Lower leg skin (tissue), 4 donors: Measurements from ENCODE around the gene ODAD2. TPM values are rescaled to one million over a fixed set of nuclear protein-coding genes. Genes with fewer than 3 reads are reported as not detected.

Source experiments
- DNase-seq, 2 donors: peaks; one replicate each; pipeline ENCODE4 v3.0.0-alpha.2; 2019; ENCODE audit warnings: low spot score in 2 of 2
- H3K4me3 ChIP-seq: fragments of 200-600 bp; sonication (generic); 2 replicates; pipeline ENCODE4 v1.5.1; 2017; ENCODE audit warnings: mild to moderate bottlenecking, low read depth; ENCODE audit not compliant: poor library complexity, severe bottlenecking
- CTCF ChIP-seq, 3 donors: fragments of 450-650 bp; IDR thresholded peaks; one replicate each; pipeline ENCODE4 v1.5.1; 2016; ENCODE audit warnings: antibody characterized with exemption in 3 of 3, mild to moderate bottlenecking in 3 of 3, moderate library complexity in 2 of 3
- POLR2A ChIP-seq, 2 donors: fragments of 450-650 bp; IDR thresholded peaks; one replicate each; pipeline ENCODE4 v1.6.1; 2016 to 2017; ENCODE audit warnings: antibody characterized with exemption in 2 of 2, mild to moderate bottlenecking in 1 of 2, moderate library complexity in 1 of 2
- WGBS, 2 donors: methylation state at CpG; one replicate each; pipeline ENCODE4 v1.1.5; 2018; 5-methylcytosine and 5-hydroxymethylcytosine counted together
- intact Hi-C: fragments of 100-400 bp; cut with DNase I; formaldehyde crosslinking; loops from one replicate; pipeline ENCODE4 v1.15.0; 2023; ENCODE audit warnings: low total_unique reads
- total RNA-seq, 4 donors: library from RNA; depleted of rRNA; stranded (reverse); fragments of >200 nt; gene quantifications; one replicate each; pipeline ENCODE4 v1.1.0, GENCODE V29; 2016

The ODAD2 gene
- total RNA-seq, 4 donors from 2014 or later: 0.10 TPM; not detected in 3

- WGBS, 2 donors: 90% methylated on average over 6 of the region's 6 CpGs
- H3K4me3 ChIP-seq: no peak overlapping the region
- DNase-seq: no peak
- no peak for TF ChIP-seq CTCF (IDR thresholded peaks at IDR 0.05)
- TF ChIP-seq POLR2A (IDR thresholded peaks at IDR 0.05): no peak
- intact Hi-C loops: no loop called here
Observed at GRCh38 chr10:27833792-27834191, 165.1 kb downstream of the ODAD2 start.

GRCh38 chr10:27832826-27833225, 166.1 kb downstream of the ODAD2 start:
- no peak for DNase-seq
- H3K4me3 ChIP-seq: no peak overlapping the region
- 67% methylated on average over 3 of the region's 3 CpGs for WGBS, 2 donors
- intact Hi-C loops: no loop called here
- TF ChIP-seq CTCF (IDR thresholded peaks at IDR 0.05) (no peak), POLR2A (IDR thresholded peaks at IDR 0.05) (no peak)

GRCh38 chr10:27826369-27826768, 172.5 kb downstream of the ODAD2 start:
- intact Hi-C loops: no loop called here
- no peak for DNase-seq
- TF ChIP-seq CTCF (IDR thresholded peaks at IDR 0.05): no peak
- no peak for TF ChIP-seq POLR2A (IDR thresholded peaks at IDR 0.05)
- H3K4me3 ChIP-seq: no peak overlapping the region
- WGBS, 2 donors: 83 to 92% methylated on average over 9 of the region's 9 CpGs

- TF ChIP-seq POLR2A (IDR thresholded peaks at IDR 0.05) (no peak), CTCF (IDR thresholded peaks at IDR 0.05) (no peak)
- intact Hi-C loops: no loop called here
- H3K4me3 ChIP-seq: no peak overlapping the region
- 51 to 64% methylated on average over 4 of the region's 4 CpGs for WGBS, 2 donors
- DNase-seq: no peak
Observed at GRCh38 chr10:27822301-27822700, 176.6 kb downstream of the ODAD2 start.

GRCh38 chr10:27820637-27821036, 178.2 kb downstream of the ODAD2 start:
- no peak overlapping the region for H3K4me3 ChIP-seq
- TF ChIP-seq CTCF (IDR thresholded peaks at IDR 0.05): no peak
- no peak for TF ChIP-seq POLR2A (IDR thresholded peaks at IDR 0.05)
- no peak for DNase-seq
- intact Hi-C loops: no loop called here
- 87 to 93% methylated on average over 3 of the region's 3 CpGs for WGBS, 2 donors

- DNase-seq: no peak
- H3K4me3 ChIP-seq: no peak overlapping the region
- intact Hi-C loops: no loop called here
- TF ChIP-seq POLR2A (IDR thresholded peaks at IDR 0.05): no peak
- TF ChIP-seq CTCF (IDR thresholded peaks at IDR 0.05): no peak
- WGBS, 2 donors: 72 to 74% methylated on average over 9 of the region's 9 CpGs
Observed at GRCh38 chr10:27819781-27820531, 178.9 kb downstream of the ODAD2 start.
